ENCODE results near the gene C5AR1. TPM values are rescaled to one million over a fixed set of nuclear protein-coding genes. Genes with fewer than 3 reads are reported as not detected.

C5AR1 gene
- total and polyA plus RNA-seq, 9 of the 15 experiments (the other 6 are each of a cell fraction or from before 2014, with no cell fraction given): 0.06 to 1.6 (median 0.28) TPM; not detected in 3

- TF ChIP-seq CTCF (IDR thresholded peaks at IDR 0.05 in 2 of 3, conservative IDR thresholded peaks at IDR 0.05 in 1 of 3; ENCODE audit: insufficient read depth in 2 of 3, low read depth in 1 of 3, low read length in 3 of 3) (0 out of 6 replicates have a peak, but pooled peaks of 1 of the 3 experiments have one; percentile 21), HINFP (tag; conservative IDR thresholded peaks at IDR 0.05; ENCODE audit: low read depth) (0 out of 2 replicates have a peak, but pooled peaks have one; percentile 31), SMARCA4 (IDR thresholded peaks at IDR 0.05) (peak; percentile 16; the same call in 1 of the 2 replicates), HMBOX1 (IDR thresholded peaks at IDR 0.05) (peak; percentile 77), ETS1 (conservative IDR thresholded peaks at IDR 0.05; ENCODE audit: control insufficient read depth, low read depth, low read length) (no peak), TAF9B (IDR thresholded peaks at IDR 0.05; ENCODE audit: partially characterized antibody) (no peak), AFF1 (IDR thresholded peaks at IDR 0.05; ENCODE audit: low read depth in 1 of 2, partially characterized antibody in 2 of 2) (peak in 1 of 2 experiments; percentile 18), ZNF511 (CRISPR knock-in tag; IDR thresholded peaks at IDR 0.05) (0 out of 2 replicates have a peak, but pooled peaks have one; percentile 2), SUPT5H (IDR thresholded peaks at IDR 0.05) (0 out of 2 replicates have a peak, but pooled peaks have one; percentile 13), ZNF444 (CRISPR knock-in tag; IDR thresholded peaks at IDR 0.05) (no peak; the same call in 1 of the 2 replicates), ZBTB2 (IDR thresholded peaks at IDR 0.05) (no peak), RBBP5 (IDR thresholded peaks at IDR 0.05; ENCODE audit: borderline replicate concordance, insufficient read depth, low read length, poor library complexity, severe bottlenecking) (no peak)
These were observed 37.0 kb upstream of the C5AR1 start (continued) for GRCh38 chr19:47272448-47273312.

Data from K562 (cell line).